Erythroblast (primary cell): ENCODE data around the gene TRAPPC1.
A peak's percentile ranks its signal among the peaks of the same experiment; 100 is the strongest.
"Not testable (repeated sequence)": the region's sequence is repeated elsewhere in the genome, so short reads cannot be mapped to it uniquely, and the experiment has no call there.

Experiments
- DNase-seq, 2 experiments: peaks; one replicate each; lab custom pipeline; 2025; lab: John Stamatoyannopoulos, UW
- GATA1 ChIP-seq: IDR thresholded peaks from 2 replicates; pipeline ENCODE4 v1.6.1; 2011; ENCODE audit warnings: low read depth, mild to moderate bottlenecking, control low read depth, low read length, moderate library complexity
- POLR2A ChIP-seq: IDR thresholded peaks from 2 replicates; pipeline ENCODE4 v1.6.1; 2011; ENCODE audit warnings: mild to moderate bottlenecking, low read length

Gene TRAPPC1, protein sequence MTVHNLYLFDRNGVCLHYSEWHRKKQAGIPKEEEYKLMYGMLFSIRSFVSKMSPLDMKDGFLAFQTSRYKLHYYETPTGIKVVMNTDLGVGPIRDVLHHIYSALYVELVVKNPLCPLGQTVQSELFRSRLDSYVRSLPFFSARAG

DNA sequence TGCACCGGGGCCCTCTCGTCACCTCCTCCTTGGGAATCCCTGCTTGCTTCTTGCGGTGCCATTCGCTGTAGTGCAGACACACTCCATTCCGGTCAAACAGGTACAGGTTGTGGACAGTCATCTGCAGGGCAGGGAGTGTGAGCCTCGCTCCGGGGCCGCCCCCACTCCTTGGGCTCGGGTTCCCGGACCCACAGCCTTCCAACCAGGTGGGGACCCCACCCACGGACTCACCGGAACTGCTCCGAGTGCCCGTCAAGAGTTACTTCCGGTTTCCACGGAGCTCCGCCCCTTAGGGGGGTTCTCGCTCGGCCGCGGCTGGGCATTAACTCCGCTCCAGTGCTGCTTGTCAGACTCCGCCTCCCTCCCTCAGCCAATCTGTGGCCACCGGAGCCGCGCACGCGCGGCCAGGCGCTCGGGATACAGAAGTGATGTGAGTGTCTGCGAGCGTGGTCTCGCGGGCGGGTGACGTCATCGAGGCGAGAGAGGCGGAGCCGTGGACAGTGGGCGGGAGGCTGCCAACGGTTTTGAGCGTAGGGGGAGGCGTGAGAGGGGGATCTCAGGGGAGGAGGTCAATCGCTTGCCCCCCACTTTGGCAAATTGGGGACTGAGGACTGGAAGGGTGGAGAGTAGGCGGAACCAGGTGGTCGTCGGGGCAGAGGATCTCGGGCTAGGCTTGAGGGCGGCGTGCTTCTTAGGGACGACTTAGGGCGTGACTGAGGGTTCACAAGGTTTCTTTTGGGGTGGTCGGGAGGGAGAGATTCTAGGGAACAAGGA lies at the start of gene TRAPPC1, which contains the start of gene CNTROB:
TSS of gene TRAPPC1 (minus strand) at position 238 of the 774 bp plus-strand sequence. CDS start at position 121, 117 bp downstream.
TSS of gene CNTROB (plus strand) at position 498 of the 774 bp plus-strand sequence. CDS start 874 bp downstream, outside the sequence.
- DNase-seq, result peak; percentile 99 to 100
- TF ChIP-seq POLR2A (peak; percentile 93), GATA1 (no peak)

DNA sequence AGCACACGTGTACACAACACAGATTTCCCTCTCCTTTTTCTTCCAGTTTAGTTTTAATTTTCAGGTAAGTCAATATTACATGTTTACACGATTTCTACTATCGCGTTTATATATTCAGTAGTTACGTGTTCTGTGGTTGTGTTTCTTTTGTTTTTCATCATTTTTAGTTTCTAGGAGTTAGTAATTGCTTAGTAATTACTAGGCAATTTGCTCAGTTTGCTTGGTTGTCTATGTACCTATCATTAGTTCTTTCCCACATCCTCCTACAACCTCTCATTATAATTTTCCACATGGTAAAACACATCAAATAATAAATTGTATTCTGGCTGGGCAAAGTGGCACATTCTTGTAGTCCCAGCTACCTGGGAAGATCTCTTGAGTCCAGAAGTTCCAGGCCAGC lies 46.1 kb upstream of the TRAPPC1 start:
- DNase-seq, result no peak

DNA sequence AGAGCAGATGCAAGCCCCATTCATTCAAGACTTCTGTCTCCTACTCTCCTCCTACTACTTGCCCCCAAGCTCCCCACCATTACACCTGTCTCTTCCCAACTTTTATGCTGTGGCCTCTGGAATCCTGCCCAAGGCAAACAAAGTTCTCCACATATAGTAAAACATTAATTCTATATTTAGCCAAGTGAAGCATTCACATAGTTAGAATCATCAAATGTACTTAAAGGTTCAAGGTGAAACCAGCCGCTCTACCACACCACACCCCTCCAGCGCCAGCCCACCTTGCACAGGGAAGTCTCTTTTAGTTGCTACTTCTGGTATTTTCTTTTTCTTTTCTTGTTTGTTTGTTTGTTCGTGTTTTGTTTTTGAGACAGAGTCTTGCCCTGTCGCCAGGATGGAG lies 45.3 kb upstream of the TRAPPC1 start:
- TF ChIP-seq POLR2A, result no peak
- TF ChIP-seq GATA1, result no peak

More for the DNA sequence above, 46.1 kb upstream of the TRAPPC1 start:
- TF ChIP-seq POLR2A (no peak), GATA1 (no peak)

DNA sequence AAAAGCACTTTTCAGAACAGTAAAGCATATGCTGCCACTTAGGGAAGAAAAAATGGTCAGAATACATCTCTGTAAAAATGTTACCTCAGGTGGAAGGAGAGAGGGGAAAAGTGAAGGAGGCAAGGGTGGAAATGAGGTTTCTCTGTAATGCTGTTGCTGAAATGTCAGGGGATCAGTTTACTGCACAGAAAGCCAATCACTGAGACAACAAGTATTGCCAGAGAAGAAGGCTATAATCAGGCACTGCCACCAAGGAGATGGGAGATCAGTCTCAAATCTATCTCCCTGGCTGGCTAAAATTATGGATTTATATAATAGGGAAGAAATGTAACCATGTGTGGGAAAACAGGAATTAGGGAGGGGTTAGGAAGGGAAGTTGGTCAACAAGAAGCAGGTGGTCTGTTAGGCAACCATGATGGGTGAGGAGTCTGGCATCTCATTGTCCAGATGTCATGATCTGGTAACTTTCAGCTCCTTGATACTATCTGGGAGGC lies 42.9 kb upstream of the TRAPPC1 start:
- no peak for TF ChIP-seq POLR2A
- TF ChIP-seq GATA1, result no peak
- no peak for DNase-seq

More for the DNA sequence above, 45.3 kb upstream of the TRAPPC1 start:
- no peak for DNase-seq

DNA sequence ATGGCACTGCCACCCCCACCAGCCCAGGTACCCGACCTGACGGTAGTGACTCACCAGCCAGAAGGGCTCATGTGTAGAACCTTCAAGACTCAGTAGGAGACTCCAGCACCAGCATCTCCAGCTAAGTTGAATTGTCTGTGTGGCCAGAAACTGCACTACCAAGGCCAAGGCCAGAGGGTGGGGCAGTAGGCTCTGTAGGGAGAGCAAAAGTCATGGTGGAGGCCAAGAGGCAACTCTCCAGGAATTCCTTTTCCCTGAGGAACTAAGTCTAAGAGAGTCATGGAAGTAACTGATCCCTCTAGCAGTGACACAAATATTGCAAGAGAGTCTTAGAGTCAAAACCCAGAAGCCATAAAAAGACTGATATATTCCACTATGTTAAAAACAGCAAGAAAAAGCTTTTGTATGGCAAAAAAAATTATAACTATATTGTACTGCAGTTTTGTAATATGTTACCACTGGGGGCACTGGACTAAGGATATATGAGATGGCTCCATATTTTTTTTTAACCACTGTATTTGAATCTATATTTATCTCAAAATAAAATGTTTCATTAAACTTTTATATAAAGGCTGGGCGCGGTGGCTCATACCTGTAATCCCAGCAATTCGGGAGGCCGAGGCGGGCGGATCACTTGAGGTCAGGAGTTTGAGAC lies 40.5 kb upstream of the TRAPPC1 start:
- DNase-seq, result no peak

DNA sequence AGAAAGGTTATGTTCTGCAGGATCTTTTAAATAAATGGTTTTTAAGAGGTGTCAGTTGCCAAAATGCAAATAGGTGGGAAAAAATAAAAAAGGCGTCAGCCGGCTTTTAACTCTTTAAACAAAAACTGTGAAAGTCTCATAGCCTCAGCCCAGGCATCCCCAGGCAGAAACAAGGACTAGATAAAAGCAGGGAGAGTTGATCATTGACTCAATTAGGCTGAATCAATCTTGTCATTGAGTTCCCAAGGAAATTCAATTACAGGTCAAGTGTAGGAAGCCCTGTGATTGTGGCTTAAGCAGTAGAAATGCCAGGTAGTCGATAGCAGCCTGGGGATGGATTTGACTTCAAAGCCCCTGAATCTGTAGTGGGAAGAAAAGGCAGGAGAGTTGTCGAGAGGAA lies 39.9 kb upstream of the TRAPPC1 start:
- TF ChIP-seq POLR2A, result no peak
- TF ChIP-seq GATA1, result no peak
- no peak for DNase-seq

More for the DNA sequence above, 40.5 kb upstream of the TRAPPC1 start:
- TF ChIP-seq GATA1 (no peak), POLR2A (no peak)

DNA sequence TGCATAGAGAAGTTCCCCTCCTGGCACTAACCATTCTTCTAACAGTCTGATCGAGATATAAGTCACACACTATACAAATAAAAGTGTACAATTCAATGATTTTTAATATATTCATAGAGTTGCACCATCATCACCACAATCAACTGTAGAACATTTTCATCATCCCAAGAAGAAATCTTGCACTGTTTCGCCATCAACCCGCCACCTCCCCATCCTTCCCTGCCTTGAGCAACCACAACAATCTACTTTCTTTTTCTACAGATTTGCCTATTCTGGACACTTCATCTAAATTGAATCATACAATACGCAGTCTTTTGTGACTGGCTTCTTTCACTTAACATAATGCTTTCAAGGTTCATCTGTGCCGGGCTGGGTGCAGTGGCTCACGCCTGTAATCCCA lies 37.7 kb upstream of the TRAPPC1 start:
- no peak for TF ChIP-seq GATA1
- TF ChIP-seq POLR2A, result no peak
- no peak for DNase-seq

DNA sequence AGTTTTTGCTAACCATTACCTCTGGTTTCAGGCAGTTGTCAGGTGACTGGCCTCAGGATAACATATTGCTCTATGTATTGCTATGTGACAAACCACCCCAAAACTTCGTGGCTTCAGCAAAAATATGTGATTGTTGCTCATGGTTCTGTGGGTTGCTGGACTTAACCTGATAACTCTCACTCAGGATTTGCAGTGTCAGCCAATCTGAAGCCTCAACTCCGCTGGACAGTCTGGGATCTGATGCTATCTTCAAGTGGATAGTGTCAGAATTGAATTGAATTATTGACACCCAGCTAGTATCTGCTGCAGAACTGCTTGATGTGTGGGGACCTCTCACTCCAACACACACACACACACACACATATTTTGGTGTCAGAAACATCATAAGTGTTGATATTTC lies 36.0 kb upstream of the TRAPPC1 start:
- no peak for DNase-seq
- TF ChIP-seq GATA1 (no peak), POLR2A (no peak)

DNA sequence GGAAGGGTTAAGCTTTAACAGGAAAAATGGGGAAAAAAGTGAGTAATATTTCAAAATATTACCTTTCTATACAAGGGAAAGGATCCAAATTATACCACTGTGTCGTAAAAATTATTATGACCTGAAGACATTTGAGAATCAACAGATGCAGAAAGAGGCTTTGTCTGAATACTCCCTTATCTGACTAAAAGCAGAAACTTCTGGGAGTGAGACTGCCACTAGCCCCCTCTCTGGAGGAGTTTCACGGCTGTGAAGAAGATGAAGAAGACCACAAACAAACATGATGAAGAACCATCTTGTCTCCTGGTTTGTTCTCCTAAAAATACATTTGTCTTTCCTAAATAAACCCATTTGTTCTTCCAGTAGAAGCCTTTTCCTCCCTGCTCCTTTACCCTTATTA lies 29.7 kb upstream of the TRAPPC1 start:
- no peak for TF ChIP-seq GATA1
- no peak for DNase-seq

DNA sequence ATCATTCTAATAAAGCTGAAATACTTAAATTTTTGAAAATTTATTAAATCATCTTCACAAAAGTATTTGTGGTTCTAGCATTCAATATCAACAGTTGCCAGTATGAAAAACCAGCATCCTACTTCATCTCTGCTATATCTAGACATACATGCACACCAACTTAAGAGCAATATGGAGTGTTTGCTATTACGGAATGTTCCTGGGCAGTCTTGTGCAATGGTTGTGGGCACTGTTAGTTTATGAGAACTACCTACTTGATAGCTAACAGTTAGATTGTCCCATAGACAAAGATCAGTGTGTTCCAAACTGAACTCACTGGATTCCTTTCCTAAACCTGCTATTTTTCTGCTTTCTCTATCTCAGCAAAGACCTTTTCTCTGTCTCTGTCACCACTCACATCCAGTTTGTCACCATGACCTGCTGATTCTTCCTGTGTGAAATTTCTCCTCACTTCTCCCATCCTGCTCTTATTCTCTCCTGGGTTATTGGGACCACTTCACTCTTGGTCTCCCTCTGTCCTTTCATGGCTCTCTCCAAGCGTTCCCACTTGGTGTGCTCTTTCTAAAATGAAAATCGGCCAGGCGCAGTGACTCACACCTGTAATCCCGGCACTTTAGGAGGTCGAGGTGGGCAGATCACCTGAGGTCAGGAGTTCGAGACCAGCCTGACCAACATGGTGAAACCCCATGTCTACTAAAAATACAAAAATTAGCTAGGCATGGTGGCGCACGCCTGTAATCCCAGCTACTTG lies 27.9 kb upstream of the TRAPPC1 start:
- TF ChIP-seq POLR2A, result no peak
- TF ChIP-seq GATA1, result no peak
- DNase-seq, result no peak

DNA sequence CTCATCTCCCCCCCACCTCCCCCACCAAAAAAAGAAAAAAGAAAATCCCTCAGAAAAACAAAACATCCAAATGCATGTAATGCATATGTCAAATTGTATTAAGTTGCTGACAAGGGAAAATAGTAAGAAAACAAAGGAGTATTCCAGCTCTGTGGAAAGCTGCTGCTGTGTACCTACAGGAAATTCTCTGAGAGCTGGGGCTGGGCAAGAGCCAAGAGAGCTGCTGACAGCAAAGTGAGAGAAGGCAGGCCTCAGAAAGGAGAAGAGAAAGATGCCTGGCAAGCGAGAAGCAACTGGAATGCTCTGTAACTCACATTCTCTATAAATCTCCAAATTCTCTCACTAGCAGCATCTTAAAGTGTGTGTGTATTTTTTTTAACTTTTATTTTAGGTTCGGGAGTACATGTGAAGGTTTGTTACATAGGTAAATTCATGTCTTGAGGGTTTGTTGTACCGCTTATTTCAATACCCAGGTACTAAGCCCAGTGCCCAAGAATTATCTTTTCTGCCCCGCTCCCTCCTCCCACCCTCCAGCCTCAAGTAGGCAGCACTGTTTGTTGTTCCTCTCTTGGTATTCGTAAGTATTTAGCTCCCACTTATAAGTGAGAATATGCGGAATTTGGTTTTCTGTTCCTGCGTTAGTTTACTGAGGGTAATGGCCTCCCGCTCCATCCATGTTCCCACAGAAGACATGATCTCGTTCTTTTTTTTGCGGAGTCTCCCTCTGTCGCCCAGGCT lies 24.7 kb upstream of the TRAPPC1 start:
- TF ChIP-seq POLR2A (no peak), GATA1 (no peak)
- DNase-seq, result no peak

DNA sequence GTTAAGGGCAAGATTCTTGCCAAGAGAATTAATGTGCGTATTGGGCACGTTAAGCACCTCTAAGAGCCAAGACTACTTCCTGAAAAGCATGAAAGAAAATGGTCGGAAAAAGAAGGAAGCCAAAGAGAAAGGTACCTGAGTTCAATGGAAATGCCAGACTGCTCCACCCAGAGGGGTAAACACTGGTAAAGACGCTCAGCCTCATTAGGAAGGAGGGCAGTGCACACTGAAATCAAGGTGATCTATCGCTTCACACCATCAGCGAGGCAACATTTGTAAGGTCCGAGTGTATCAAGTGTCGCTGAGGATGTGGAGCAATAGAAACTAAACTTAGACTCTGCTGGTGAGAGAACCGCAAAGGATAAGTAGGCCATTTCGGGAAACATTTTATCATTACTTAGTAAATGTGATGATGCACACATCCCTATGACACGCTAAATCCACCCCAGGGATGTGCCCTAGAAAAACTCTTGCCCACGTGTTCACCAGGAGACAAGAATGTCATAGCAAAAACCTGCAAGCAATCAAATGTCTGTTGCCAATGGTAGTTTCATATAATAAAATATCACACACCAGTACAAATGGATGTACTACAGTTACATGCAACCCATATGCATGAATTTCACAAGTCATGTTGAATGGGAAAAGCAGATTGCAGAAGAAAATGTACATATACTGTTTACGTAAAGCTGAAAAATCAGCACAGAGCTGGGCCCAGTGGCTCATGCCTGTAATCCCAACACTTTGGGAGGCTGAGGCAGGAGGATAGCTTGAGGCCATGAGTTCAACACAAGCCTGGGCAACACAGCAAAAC lies 23.9 kb upstream of the TRAPPC1 start:
- TF ChIP-seq POLR2A (no peak), GATA1 (no peak)
- no peak for DNase-seq

DNA sequence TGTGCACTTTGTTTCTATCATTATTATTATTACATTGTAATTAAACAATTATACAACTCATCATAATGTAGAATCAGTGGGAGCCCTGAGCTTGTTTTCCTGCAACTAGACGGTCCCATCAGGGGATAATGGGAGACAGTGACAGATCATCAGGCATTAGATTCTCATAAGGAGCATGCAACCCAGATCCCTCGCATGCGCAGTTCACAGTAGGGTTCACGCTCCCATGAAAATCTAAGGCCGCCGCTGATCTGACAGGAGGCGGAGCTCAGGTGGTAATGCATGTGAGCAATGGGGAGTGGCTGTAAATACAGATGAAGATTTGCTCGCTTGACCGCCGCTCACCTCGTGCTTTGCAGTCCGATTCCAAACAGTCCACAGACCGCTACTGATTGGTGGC lies 21.5 kb upstream of the TRAPPC1 start:
- not testable (repeated sequence) for DNase-seq
